Pancreas (tissue), 10 donors: ENCODE measurements around the gene ATP2A1. TPM values are rescaled to one million over a fixed set of nuclear protein-coding genes. Genes with fewer than 3 reads are reported as not detected.

Source experiments
- ATAC-seq, 4 donors: fragments of 200-7000 bp; cut with Tn5 transposase; one replicate each; pipeline versions ENCODE4 v1.8.0 to v1.9.1; 2020; ENCODE audit warnings: mild to moderate bottlenecking in 4 of 4, moderate library complexity in 4 of 4
- DNase-seq, 6 donors: peaks; one replicate each; pipeline ENCODE4 v3.0.0-alpha.2; 2020
- FAIRE-seq: peaks from 2 replicates; lab custom pipeline; 2012; peaks lifted over from hg19 to GRCh38; lab: Jason Lieb, UNC
- H3K27ac ChIP-seq, 4 donors: fragments of 200-600 bp; sonication (generic); 1 replicate in 3 of 4; 2 replicates in 1 of 4; pipeline versions ENCODE4 v1.5.0 to v1.8.0; 2020
- H3K27me3 ChIP-seq, 4 donors: fragments of 200-600 bp; one replicate each; pipeline ENCODE4 v1.8.0; 2021
- H3K36me3 ChIP-seq, 3 donors: fragments of 200-600 bp; sonication (generic) in 1 of 3; one replicate each; pipeline versions ENCODE4 v1.5.0 to v1.8.0; 2020 to 2021
- H3K4me1 ChIP-seq, 3 donors: fragments of 200-600 bp; one replicate each; pipeline ENCODE4 v1.8.0; 2021
- H3K4me3 ChIP-seq, 4 donors: fragments of 200-600 bp; sonication (generic) in 2 of 4; one replicate each; pipeline versions ENCODE4 v1.5.0 to v1.8.0; 2020 to 2021
- H3K9me3 ChIP-seq, 4 donors: fragments of 200-600 bp; one replicate each; pipeline ENCODE4 v1.8.0; 2021
- CTCF ChIP-seq, 4 donors: fragments of 200-600 bp; sonication (generic) in 3 of 4; IDR thresholded peaks; one replicate each; pipeline versions ENCODE4 v1.5.0 to v1.8.0; 2021; ENCODE audit warnings: antibody characterized with exemption in 4 of 4
- WGBS, 2 donors: extraction: QIAGEN DNeasy Blood & Tissue Kit; methylation state at CpG; one replicate each; pipeline ENCODE4 v1.1.7; 2013; 5-methylcytosine and 5-hydroxymethylcytosine counted together
- intact Hi-C, 3 donors: fragments of 100-400 bp; cut with DNase I; formaldehyde crosslinking; loops; one replicate each; pipeline versions ENCODE4 v1.11.1 to v1.14.2; 2022
- polyA plus RNA-seq, 2 donors: library from polyadenylated mRNA; stranded (reverse); fragments of 200-250 nt; gene quantifications; one replicate each; pipeline ENCODE4 v1.2.3, GENCODE V29; 2013
- total RNA-seq, 6 donors: library from RNA; stranded (reverse); fragmentation: NEBNext Ultra II Directional in 4 of 6; extraction: Animal tissue kit (Norgen Biotek cat#: 25700) in 4 of 6; gene quantifications; one replicate each; pipeline versions ENCODE4 v1.2.1 to v1.2.4, GENCODE V29; 2021 to 2023
- donor health status: healthy with polysubstance abuse.
- donor health status: DM: no; HTN: no; CAD: no; lungs with moderate emphysema.
- donor health status: DM: no; HTN: no; CAD: no.
- donor health status: control.
- donor health status: control.
- donor health status: Bipolar disorder and iron deficiency.
- donor health status: DM: yes; HTN: yes; CAD: no.
- donor health status: DM: no; HTN: no; CAD: no.
- donor health status: DM: no; HTN: no; CAD: no.
- donor health status: DM: yes; HTN: yes; CAD: no.

Gene ATP2A1
- total and polyA plus RNA-seq, 8 donors: 0.20 to 0.84 (median 0.35) TPM; not detected in 2

GRCh38 chr16:28898942-28899341 lies 20.7 kb downstream of the ATP2A1 start:
- H3K27me3 ChIP-seq: no peaks in the 10 kb centered on the region
- FAIRE-seq (no peak), DNase-seq (no peak), ATAC-seq (no peak)
- no peak overlapping the region for H3K27ac ChIP-seq
- H3K36me3 ChIP-seq: no peaks in the 10 kb centered on the region
- no peak for TF ChIP-seq CTCF (IDR thresholded peaks at IDR 0.05)
- H3K4me1 ChIP-seq: no peaks in the 10 kb centered on the region
- H3K4me3 ChIP-seq: no peak overlapping the region
- WGBS, 2 donors: 69 to 78% methylated on average over 4 of the region's 4 CpGs
- H3K9me3 ChIP-seq: no peaks in the 10 kb centered on the region
- intact Hi-C loops: no loop called here

GRCh38 chr16:28899882-28900590 lies 21.7 kb downstream of the ATP2A1 start:
- H3K9me3 ChIP-seq: no peaks in the 10 kb centered on the region
- FAIRE-seq (no peak), DNase-seq (no peak), ATAC-seq (no peak)
- WGBS, 2 donors: 87 to 88% methylated on average over 11 of the region's 11 CpGs
- H3K4me1 ChIP-seq: no peaks in the 10 kb centered on the region
- H3K27me3 ChIP-seq: no peaks in the 10 kb centered on the region
- intact Hi-C loops: no loop called here
- H3K36me3 ChIP-seq: no peaks in the 10 kb centered on the region
- no peak for TF ChIP-seq CTCF (IDR thresholded peaks at IDR 0.05)
- no peak overlapping the region for H3K27ac ChIP-seq
- no peak overlapping the region for H3K4me3 ChIP-seq

GRCh38 chr16:28900601-28901000 lies 22.3 kb downstream of the ATP2A1 start:
- intact Hi-C loops: no loop called here
- Histone ChIP-seq H3K36me3 (no peaks in the 10 kb centered on the region), H3K27me3 (no peaks in the 10 kb centered on the region), H3K4me3 (no peak overlapping the region), H3K9me3 (no peaks in the 10 kb centered on the region), H3K27ac (no peak overlapping the region), H3K4me1 (no peaks in the 10 kb centered on the region)
- DNase-seq (peak in 1 of 6 donors; percentile 60), ATAC-seq (no peak), FAIRE-seq (no peak)
- WGBS, 2 donors: 90 to 91% methylated on average over 25 of the region's 25 CpGs
- TF ChIP-seq CTCF (IDR thresholded peaks at IDR 0.05): no peak

- Histone ChIP-seq H3K4me1 (no peaks in the 10 kb centered on the region), H3K9me3 (no peaks in the 10 kb centered on the region), H3K4me3 (no peak overlapping the region), H3K36me3 (peaks cover 0 to under 1% (median 0%) of the 10 kb centered on the region in 3 donors), H3K27me3 (no peaks in the 10 kb centered on the region), H3K27ac (no peak overlapping the region)
- DNase-seq (no peak), FAIRE-seq (no peak), ATAC-seq (no peak)
- 89 to 91% methylated on average over 15 of the region's 15 CpGs for WGBS, 2 donors
- intact Hi-C loops: no loop called here
- no peak for TF ChIP-seq CTCF (IDR thresholded peaks at IDR 0.05)
Observed at GRCh38 chr16:28901862-28902261, 23.6 kb downstream of the ATP2A1 start.

GRCh38 chr16:28902909-28903308 lies 24.6 kb downstream of the ATP2A1 start:
- Histone ChIP-seq H3K36me3 (peaks cover 0 to 10% (median 0%) of the 10 kb centered on the region in 3 donors), H3K9me3 (no peaks in the 10 kb centered on the region), H3K27me3 (no peaks in the 10 kb centered on the region), H3K4me3 (no peak overlapping the region), H3K27ac (no peak overlapping the region), H3K4me1 (no peaks in the 10 kb centered on the region)
- FAIRE-seq: no peak
- DNase-seq: no peak
- peak; percentile 7 to 18 (median 10) for ATAC-seq
- TF ChIP-seq CTCF (IDR thresholded peaks at IDR 0.05): no peak
- whole genome bisulfite sequencing, 2 donors: 59 to 62% methylated on average over 11 of the region's 11 CpGs
- intact Hi-C loops: no loop called here
